Kidney epithelial cell (primary cell): Measurements from ENCODE around the gene HSCB. TPM values are rescaled to one million over a fixed set of nuclear protein-coding genes. Genes with fewer than 3 reads are reported as not detected.

Experiments
- total RNA-seq: library from RNA; depleted of rRNA; stranded (reverse); fragments of >200 nt; gene quantifications from 2 replicates; pipeline ENCODE4 v1.2.3, GENCODE V29; 2015

Gene HSCB
- total RNA-seq, 1 donor from 2014 or later = 34.2 TPM

Other genes with a start within 250 kb of the HSCB start
- 10.9 and 13.5 TPM in 2 replicates for gene TTC28, start 62.2 kb upstream of the HSCB start, total RNA-seq
- 8.1 and 10.3 TPM in 2 replicates for gene CHEK2, start 219 bp upstream of the HSCB start, total RNA-seq
- 14.1 and 19.1 TPM in 2 replicates for gene CCDC117, start 30.7 kb downstream of the HSCB start, total RNA-seq
- gene XBP1, start 58.5 kb downstream of the HSCB start, total RNA-seq = 288 and 291 TPM in 2 replicates
- 10.5 and 14.0 TPM in 2 replicates for gene ZNRF3, start 141.5 kb downstream of the HSCB start, total RNA-seq